IMR-90 (cell line): ENCODE measurements around the gene KCNS1. TPM values are rescaled to one million over a fixed set of nuclear protein-coding genes. Genes with fewer than 3 reads are reported as not detected.

Experiments
- ATAC-seq: fragments of 200-7000 bp; cut with Tn5 transposase; 2 replicates; pipeline ENCODE4 v1.9.1; 2020; ENCODE audit warnings: low read depth, mild to moderate bottlenecking, moderate library complexity
- BruUV-seq: library from RNA; stranded (reverse); fragments of 400-500 nt; replicated peaks from 2 replicates; lab custom pipeline; 2021; lab: Mats Ljungman, UMichigan
- CTCF ChIA-PET: fragments of 300-600 bp; formaldehyde crosslinking; extraction: SDS; loops from one replicate; lab custom pipeline; 2021; ENCODE audit warnings: antibody characterized with exemption; lab: Yijun Ruan, JAX
- POLR2A ChIA-PET: fragments of 300-600 bp; sonication (Branson Sonifier 250); formaldehyde crosslinking; loops from one replicate; lab custom pipeline; 2022; ENCODE audit warnings: antibody characterized with exemption; ENCODE audit not compliant: unreplicated experiment; lab: Charles Lee
- DNase-seq: peaks from one replicate; pipeline ENCODE4 v3.0.0; 2013
- H2AFZ ChIP-seq: replicated peaks from 2 replicates; pipeline ENCODE3; 2013; ENCODE audit warnings: low read length, mild to moderate bottlenecking; ENCODE audit not compliant: poor library complexity
- H2AK5ac ChIP-seq: 2 replicates; pipeline ENCODE4 v1.6.1; 2013; ENCODE audit warnings: low read depth, low read length, inconsistent platforms
- H2AK9ac ChIP-seq: replicated peaks from 2 replicates; pipeline ENCODE3; 2013; ENCODE audit warnings: mild to moderate bottlenecking, low read depth, low read length, moderate library complexity; ENCODE audit not compliant: poor library complexity
- H2BK120ac ChIP-seq: 2 replicates; pipeline ENCODE4 v1.6.1; 2013; ENCODE audit warnings: low read depth, low read length, inconsistent platforms
- H2BK15ac ChIP-seq: 3 replicates; pipeline ENCODE4 v1.6.1; 2013; ENCODE audit warnings: low read depth, low read length, inconsistent platforms
- H2BK20ac ChIP-seq: 2 replicates; pipeline ENCODE4 v1.6.1; 2013; ENCODE audit warnings: low read depth, mild to moderate bottlenecking, inconsistent platforms, low read length, moderate library complexity
- H2BK5ac ChIP-seq: 2 replicates; pipeline ENCODE4 v1.6.1; 2013; ENCODE audit warnings: mild to moderate bottlenecking, low read depth, low read length, inconsistent platforms; ENCODE audit not compliant: poor library complexity, severe bottlenecking
- H3K14ac ChIP-seq: replicated peaks from 2 replicates; pipeline ENCODE4 v1.6.1; 2013; ENCODE audit warnings: low read depth, low read length, inconsistent platforms
- H3K18ac ChIP-seq: 2 replicates; pipeline ENCODE4 v1.6.1; 2013; ENCODE audit warnings: low read depth, low read length, control low read depth
- H3K23ac ChIP-seq: 2 replicates; pipeline ENCODE4 v1.6.1; 2013; ENCODE audit warnings: low read depth, low read length, inconsistent platforms
- H3K27ac ChIP-seq: 2 replicates; pipeline ENCODE4 v1.5.1; 2013; ENCODE audit warnings: mild to moderate bottlenecking, control low read depth, low read length; ENCODE audit not compliant: insufficient read depth
- H3K27me3 ChIP-seq: 2 replicates; pipeline ENCODE4 v1.6.1; 2013; ENCODE audit warnings: low read length; ENCODE audit not compliant: control insufficient read depth, insufficient read depth
- H3K36me3 ChIP-seq: 2 replicates; pipeline ENCODE4 v1.6.1; 2013; ENCODE audit warnings: low read length, mixed read lengths; ENCODE audit not compliant: control insufficient read depth, insufficient read depth
- H3K4ac ChIP-seq: 2 replicates; pipeline ENCODE4 v1.6.1; 2013; ENCODE audit warnings: low read depth, low read length, inconsistent platforms
- H3K4me1 ChIP-seq: 2 replicates; pipeline ENCODE4 v1.6.1; 2013; ENCODE audit warnings: low read length, mixed read lengths; ENCODE audit not compliant: control insufficient read depth, insufficient read depth
- H3K4me2 ChIP-seq: 2 replicates; pipeline ENCODE4 v1.6.1; 2013; ENCODE audit warnings: low read depth, mild to moderate bottlenecking, control low read depth, low read length, moderate library complexity
- H3K4me3 ChIP-seq: 2 replicates; pipeline ENCODE4 v1.5.1; 2013; ENCODE audit warnings: low read depth, mild to moderate bottlenecking, control low read depth, low read length, moderate library complexity; ENCODE audit not compliant: insufficient read depth
- H3K56ac ChIP-seq: 2 replicates; pipeline ENCODE4 v1.6.1; 2013; ENCODE audit warnings: low read length, inconsistent platforms; ENCODE audit not compliant: insufficient read depth; ENCODE audit errors: extremely low read depth
- H3K79me1 ChIP-seq, 2 experiments: 2 replicates each; pipeline ENCODE4 v1.6.1; 2013; ENCODE audit warnings: low read length in 2 of 2, inconsistent platforms in 1 of 2, low read depth in 1 of 2
- H3K9ac ChIP-seq: 2 replicates; pipeline ENCODE4 v1.6.1; 2013; ENCODE audit warnings: low read depth, low read length, control low read depth
- H3K9me1 ChIP-seq: 2 replicates; pipeline ENCODE4 v1.6.1; 2013; ENCODE audit warnings: low read length, inconsistent platforms; ENCODE audit not compliant: insufficient read depth
- H3K9me3 ChIP-seq: 2 replicates; pipeline ENCODE4 v1.6.1; 2013; ENCODE audit warnings: low read length; ENCODE audit not compliant: control insufficient read depth, insufficient read depth
- H4K20me1 ChIP-seq: 2 replicates; pipeline ENCODE4 v1.6.1; 2013; ENCODE audit warnings: low read length, inconsistent platforms; ENCODE audit not compliant: insufficient read depth
- H4K5ac ChIP-seq: 2 replicates; pipeline ENCODE4 v1.6.1; 2013; ENCODE audit warnings: mild to moderate bottlenecking, low read depth, low read length, control low read depth
- H4K8ac ChIP-seq, 2 experiments: 2 replicates each; pipeline ENCODE4 v1.6.1; 2013; ENCODE audit warnings: low read depth in 2 of 2, low read length in 2 of 2, control low read depth in 1 of 2, inconsistent platforms in 1 of 2
- H4K91ac ChIP-seq: 2 replicates; pipeline ENCODE4 v1.6.1; 2013; ENCODE audit warnings: low read depth, low read length, inconsistent platforms; ENCODE audit not compliant: insufficient read depth
- FOS ChIP-seq: fragments of 150-350 bp; IDR thresholded peaks from 2 replicates; pipeline ENCODE4 v1.6.1; 2016; ENCODE audit warnings: low read depth, low read length
- RAD21 ChIP-seq: IDR thresholded peaks from 2 replicates; pipeline ENCODE4 v1.6.1; 2012; ENCODE audit warnings: low read length, improper control_type of control experiment
- SMC3 ChIP-seq: fragments of 150-350 bp; IDR thresholded peaks from 2 replicates; pipeline ENCODE4 v1.6.1; 2016; ENCODE audit warnings: low read depth, mild to moderate bottlenecking, antibody characterized with exemption, low read length, moderate library complexity
- WGBS, 2 experiments: methylation state at CpG; one replicate each; pipeline versions ENCODE4 v1.1.5 to v1.1.7; 2013; ENCODE audit warnings: missing lambda C conversion rate in 2 of 2; ENCODE audit not compliant: insufficient read length in 1 of 2; ENCODE audit errors: extremely low coverage in 2 of 2; 5-methylcytosine and 5-hydroxymethylcytosine counted together
- dilution Hi-C: fragments of 300-500 bp; cut with HindIII; formaldehyde crosslinking; loops from one replicate; pipeline ENCODE4 v1.14.3; 2018; ENCODE audit warnings: low sequenced_read_pairs; ENCODE audit not compliant: unreplicated experiment
- in situ Hi-C: fragments of 300-500 bp; cut with MboI; formaldehyde crosslinking; loops from 3 replicates; pipeline ENCODE4 v1.14.3; 2019; ENCODE audit warnings: low sequenced_read_pairs, inconsistent platforms, mixed read lengths
- intact Hi-C: fragments of 100-400 bp; cut with micrococcal nuclease; formaldehyde crosslinking; loops from 2 replicates; pipeline ENCODE4 v1.10.0; 2022
- polyA plus RNA-seq, 3 experiments: library from polyadenylated mRNA; depleted of rRNA; stranded (reverse); fragments of >200 nt; gene quantifications; 2 replicates each; pipeline ENCODE4 v1.2.3, GENCODE V29; 2012; ENCODE audit warnings: low replicate concordance in 1 of 3
- total RNA-seq: library from RNA; depleted of rRNA; stranded (reverse); fragments of >200 nt; gene quantifications from 2 replicates; pipeline ENCODE4 v1.2.3, GENCODE V29; 2012
- TF ChIP-seq, protein P1 (sequence below): conservative IDR thresholded peaks from 2 replicates; pipeline ENCODE4 v1.5.1; 2012; ENCODE audit warnings: mild to moderate bottlenecking, low read depth, low read length, improper control_type of control experiment

Gene KCNS1
- total and polyA plus RNA-seq, 2 of the 4 experiments (the other 2 are of a cell fraction): 0.54 to 0.62 TPM

DNA sequence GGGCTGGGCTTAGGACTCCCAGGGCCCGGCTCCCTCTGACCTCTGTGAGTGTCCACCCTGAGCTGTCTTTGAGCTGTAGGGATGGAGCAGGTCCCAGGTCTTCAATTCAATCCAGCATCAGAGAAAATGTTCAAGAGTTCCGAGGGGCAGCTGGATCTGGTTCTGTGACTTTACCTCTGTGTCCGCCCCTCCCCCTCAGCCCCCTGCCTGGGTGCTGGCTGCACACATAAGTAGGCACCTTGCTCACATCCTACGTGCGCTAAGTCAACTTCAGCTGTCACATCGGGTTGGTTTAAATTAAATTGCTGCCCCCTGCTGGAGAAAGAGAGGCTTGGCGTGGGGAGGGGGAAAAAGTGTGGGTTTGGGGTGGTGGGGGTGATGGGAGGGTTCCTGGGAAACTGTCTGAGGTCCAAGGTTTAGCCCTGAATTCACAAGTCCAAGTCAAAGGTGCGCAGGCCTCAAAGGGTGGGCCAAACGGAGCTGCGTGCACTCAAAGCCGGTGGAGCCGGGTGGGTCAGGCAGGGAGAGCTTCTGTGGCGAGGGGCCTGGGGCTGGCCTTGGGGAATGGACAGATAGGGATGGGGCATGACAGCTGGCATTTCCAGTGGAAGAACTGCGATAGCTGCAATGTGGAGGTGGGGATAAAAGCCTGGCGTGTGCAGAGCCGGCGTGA lies 11.0 kb upstream of the KCNS1 start:
- H3K4ac ChIP-seq: no peak overlapping the region
- H3K79me1 ChIP-seq: no peaks in the 10 kb centered on the region
- H4K5ac ChIP-seq: no peak overlapping the region
- H3K9ac ChIP-seq: no peak overlapping the region
- H3K23ac ChIP-seq: no peak overlapping the region
- ChIA-PET POLR2A (no interaction called here), CTCF (interaction anchor here (0.6 to 2.0 kb wide), 15 partner anchors 9 to 182 kb away, joined by 3 to 13 read pairs (median 3); no protein-coding TSS in a partner anchor)
- H3K56ac ChIP-seq: no peak overlapping the region
- in situ Hi-C loops: loop anchor here (25.0 kb wide), 1 partner anchor 175 kb away; no protein-coding TSS in a partner anchor
- DNase-seq: no peak
- H2BK15ac ChIP-seq: no peak overlapping the region
- no peak overlapping the region for H2AK9ac ChIP-seq
- TF ChIP-seq, protein P1, sequence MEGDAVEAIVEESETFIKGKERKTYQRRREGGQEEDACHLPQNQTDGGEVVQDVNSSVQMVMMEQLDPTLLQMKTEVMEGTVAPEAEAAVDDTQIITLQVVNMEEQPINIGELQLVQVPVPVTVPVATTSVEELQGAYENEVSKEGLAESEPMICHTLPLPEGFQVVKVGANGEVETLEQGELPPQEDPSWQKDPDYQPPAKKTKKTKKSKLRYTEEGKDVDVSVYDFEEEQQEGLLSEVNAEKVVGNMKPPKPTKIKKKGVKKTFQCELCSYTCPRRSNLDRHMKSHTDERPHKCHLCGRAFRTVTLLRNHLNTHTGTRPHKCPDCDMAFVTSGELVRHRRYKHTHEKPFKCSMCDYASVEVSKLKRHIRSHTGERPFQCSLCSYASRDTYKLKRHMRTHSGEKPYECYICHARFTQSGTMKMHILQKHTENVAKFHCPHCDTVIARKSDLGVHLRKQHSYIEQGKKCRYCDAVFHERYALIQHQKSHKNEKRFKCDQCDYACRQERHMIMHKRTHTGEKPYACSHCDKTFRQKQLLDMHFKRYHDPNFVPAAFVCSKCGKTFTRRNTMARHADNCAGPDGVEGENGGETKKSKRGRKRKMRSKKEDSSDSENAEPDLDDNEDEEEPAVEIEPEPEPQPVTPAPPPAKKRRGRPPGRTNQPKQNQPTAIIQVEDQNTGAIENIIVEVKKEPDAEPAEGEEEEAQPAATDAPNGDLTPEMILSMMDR: peak; percentile 40
- TF ChIP-seq FOS (no peak), RAD21 (peak; percentile 31), SMC3 (peak; percentile 15; the same call in 1 of the 2 replicates)
- dilution Hi-C loops: no loop called here
- H3K27ac ChIP-seq: no peak overlapping the region
- H2BK5ac ChIP-seq: no peak overlapping the region
- H2BK120ac ChIP-seq: no peak overlapping the region
- no peaks in the 10 kb centered on the region for H3K9me1 ChIP-seq
- no peak overlapping the region for H4K8ac ChIP-seq
- intact Hi-C loops: loop anchor here (1.0 kb wide), 1 partner anchor 68 kb away; no protein-coding TSS in a partner anchor
- H3K4me1 ChIP-seq: no peaks in the 10 kb centered on the region
- H2AFZ ChIP-seq: no peak overlapping the region
- no peaks in the 10 kb centered on the region for H4K20me1 ChIP-seq
- H3K4me2 ChIP-seq: no peak overlapping the region
- peak; percentile 48; the same call in 1 of the 2 replicates for ATAC-seq
- H3K9me3 ChIP-seq: no peaks in the 10 kb centered on the region
- no peak overlapping the region for H3K18ac ChIP-seq
- BruUV-seq: no TSS peak
- H3K14ac ChIP-seq: no peak overlapping the region
- H3K27me3 ChIP-seq: peaks cover 40% of the 10 kb centered on the region
- H3K36me3 ChIP-seq: no peaks in the 10 kb centered on the region
- no peak overlapping the region for H2BK20ac ChIP-seq
- 0% methylated on average over 2 of the region's 17 CpGs; no CpG with 5 or more reads in 1 of the 2 experiments for WGBS, 2 experiments
- H3K4me3 ChIP-seq: no peak overlapping the region
- H4K91ac ChIP-seq: no peak overlapping the region
- H2AK5ac ChIP-seq: no peak overlapping the region
